Fibroblast of villous mesenchyme (primary cell): ENCODE data around the gene CTPS1. TPM values are rescaled to one million over a fixed set of nuclear protein-coding genes. Genes with fewer than 3 reads are reported as not detected.

Source experiments
- DNase-seq: peaks from one replicate; pipeline ENCODE4 v3.0.0-alpha.2; 2010; ENCODE audit warnings: low read depth
- H3K4me3 ChIP-seq: 2 replicates; pipeline ENCODE4 v1.5.1; 2011; ENCODE audit warnings: low read depth, mild to moderate bottlenecking, low read length
- CTCF ChIP-seq: IDR thresholded peaks from 2 replicates; pipeline ENCODE4 v1.5.1; 2012; ENCODE audit warnings: low read depth, mild to moderate bottlenecking, low read length; ENCODE audit not compliant: insufficient read depth
- total RNA-seq: library from RNA; depleted of rRNA; stranded (reverse); fragments of >200 nt; gene quantifications from 2 replicates; pipeline ENCODE4 v1.2.3, GENCODE V29; 2012

CTPS1 gene
- total RNA-seq, 1 donor, result 42.3 TPM

- no peak for DNase-seq
- no peak overlapping the region for H3K4me3 ChIP-seq
- no peak for TF ChIP-seq CTCF
Measured at GRCh38 chr1:40977716-40978115, 1.8 kb upstream of the CTPS1 start.

- DNase-seq, result no peak
- TF ChIP-seq CTCF, result no peak
- H3K4me3 ChIP-seq, result peak overlapping the region; percentile 77
Measured at GRCh38 chr1:40978886-40979240, 633 bp upstream of the CTPS1 start.

GRCh38 chr1:40980068-40980452, 564 bp downstream of the CTPS1 start:
- TF ChIP-seq CTCF, result no peak
- H3K4me3 ChIP-seq, result peak overlapping the region; percentile 77
- DNase-seq, result no peak

GRCh38 chr1:40980453-40981121, 1.1 kb downstream of the CTPS1 start:
- peak; percentile 50 for DNase-seq
- H3K4me3 ChIP-seq, result peak overlapping the region; percentile 77
- TF ChIP-seq CTCF, result no peak

- TF ChIP-seq CTCF, result no peak
- peak; percentile 29 for DNase-seq
- H3K4me3 ChIP-seq, result peak overlapping the region; percentile 77
Measured at GRCh38 chr1:40981691-40982448, 2.4 kb downstream of the CTPS1 start.

GRCh38 chr1:40982721-40983120, 3.2 kb downstream of the CTPS1 start:
- DNase-seq, result no peak
- no peak overlapping the region for H3K4me3 ChIP-seq
- TF ChIP-seq CTCF, result no peak

- TF ChIP-seq CTCF, result no peak
- H3K4me3 ChIP-seq, result no peak overlapping the region
- DNase-seq, result no peak
Measured at GRCh38 chr1:40983286-40983685, 3.8 kb downstream of the CTPS1 start.
